PC-9 (cell line): ENCODE results near the gene SRBD1.

Source experiments
- EZH2 ChIP-seq: fragments of 200-600 bp; sonication (generic); IDR thresholded peaks from 2 replicates; pipeline ENCODE4 v1.8.0; 2017; ENCODE audit warnings: antibody characterized with exemption, low read depth
- TF ChIP-seq, protein P1 (sequence below): fragments of 200-600 bp; sonication (generic); conservative IDR thresholded peaks from 2 replicates; pipeline ENCODE4 v1.6.1; 2017; ENCODE audit warnings: mixed run types, antibody characterized with exemption, mild to moderate bottlenecking, moderate library complexity

DNA sequence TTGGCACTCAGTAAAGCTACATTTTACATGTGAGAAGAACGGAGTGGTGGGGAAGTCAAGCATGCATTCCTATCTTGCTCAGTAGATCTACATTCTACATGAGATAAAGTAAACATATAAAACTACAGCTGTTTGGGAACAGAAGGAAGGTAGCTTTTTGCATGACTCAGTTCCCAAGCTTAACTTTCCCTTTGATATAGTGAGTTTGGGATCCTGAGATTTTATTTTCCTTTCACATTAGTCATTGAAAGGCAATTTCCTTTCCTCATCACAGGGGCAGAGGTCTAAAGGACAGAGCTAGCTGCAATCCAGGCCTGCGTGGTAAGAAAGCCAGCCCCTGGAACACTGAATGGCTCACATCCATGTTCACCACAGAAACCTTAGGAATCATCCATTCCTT lies 257.2 kb downstream of the SRBD1 start:
- TF ChIP-seq, protein P1, sequence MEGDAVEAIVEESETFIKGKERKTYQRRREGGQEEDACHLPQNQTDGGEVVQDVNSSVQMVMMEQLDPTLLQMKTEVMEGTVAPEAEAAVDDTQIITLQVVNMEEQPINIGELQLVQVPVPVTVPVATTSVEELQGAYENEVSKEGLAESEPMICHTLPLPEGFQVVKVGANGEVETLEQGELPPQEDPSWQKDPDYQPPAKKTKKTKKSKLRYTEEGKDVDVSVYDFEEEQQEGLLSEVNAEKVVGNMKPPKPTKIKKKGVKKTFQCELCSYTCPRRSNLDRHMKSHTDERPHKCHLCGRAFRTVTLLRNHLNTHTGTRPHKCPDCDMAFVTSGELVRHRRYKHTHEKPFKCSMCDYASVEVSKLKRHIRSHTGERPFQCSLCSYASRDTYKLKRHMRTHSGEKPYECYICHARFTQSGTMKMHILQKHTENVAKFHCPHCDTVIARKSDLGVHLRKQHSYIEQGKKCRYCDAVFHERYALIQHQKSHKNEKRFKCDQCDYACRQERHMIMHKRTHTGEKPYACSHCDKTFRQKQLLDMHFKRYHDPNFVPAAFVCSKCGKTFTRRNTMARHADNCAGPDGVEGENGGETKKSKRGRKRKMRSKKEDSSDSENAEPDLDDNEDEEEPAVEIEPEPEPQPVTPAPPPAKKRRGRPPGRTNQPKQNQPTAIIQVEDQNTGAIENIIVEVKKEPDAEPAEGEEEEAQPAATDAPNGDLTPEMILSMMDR: no peak
- TF ChIP-seq EZH2: no peak
